Mesothelial cell of epicardium (in vitro differentiated cells): ENCODE results near the gene ARSK. TPM values are rescaled to one million over a fixed set of nuclear protein-coding genes. Genes with fewer than 3 reads are reported as not detected.

Experiments
- DNase-seq, 2 experiments: peaks; one replicate each; pipeline ENCODE4 v3.0.0; 2021; ENCODE audit warnings: low spot score in 2 of 2; ENCODE audit not compliant: unreplicated experiment in 2 of 2
- H3K27ac Mint-ChIP-seq: 2 replicates; pipeline ENCODE4 v1.8.0; 2021; ENCODE audit warnings: mixed read lengths
- H3K27me3 Mint-ChIP-seq: 2 replicates; pipeline ENCODE4 v1.8.0; 2021; ENCODE audit warnings: low read depth, mixed read lengths
- H3K36me3 Mint-ChIP-seq: 2 replicates; pipeline ENCODE4 v1.8.0; 2021; ENCODE audit warnings: mixed read lengths
- H3K4me1 Mint-ChIP-seq: 2 replicates; pipeline ENCODE4 v1.8.0; 2021; ENCODE audit warnings: mixed read lengths
- H3K4me3 Mint-ChIP-seq: 2 replicates; pipeline ENCODE4 v1.8.0; 2021; ENCODE audit warnings: mild to moderate bottlenecking, moderate library complexity, mixed read lengths
- H3K9me3 Mint-ChIP-seq: 2 replicates; pipeline ENCODE4 v1.8.0; 2021; ENCODE audit warnings: mixed read lengths
- total RNA-seq: library from RNA; stranded (reverse); gene quantifications from 3 replicates; pipeline ENCODE4 v1.2.1, GENCODE V29; 2021
- TF ChIP-seq, protein P1 (sequence below): fragments of 200-600 bp; sonication (generic); IDR thresholded peaks from one replicate; pipeline ENCODE4 v1.5.0; 2021; ENCODE audit warnings: antibody characterized with exemption; ENCODE audit not compliant: unreplicated experiment

Gene ARSK
- total RNA-seq, 1 donor from 2014 or later, result 10.4 TPM

DNA sequence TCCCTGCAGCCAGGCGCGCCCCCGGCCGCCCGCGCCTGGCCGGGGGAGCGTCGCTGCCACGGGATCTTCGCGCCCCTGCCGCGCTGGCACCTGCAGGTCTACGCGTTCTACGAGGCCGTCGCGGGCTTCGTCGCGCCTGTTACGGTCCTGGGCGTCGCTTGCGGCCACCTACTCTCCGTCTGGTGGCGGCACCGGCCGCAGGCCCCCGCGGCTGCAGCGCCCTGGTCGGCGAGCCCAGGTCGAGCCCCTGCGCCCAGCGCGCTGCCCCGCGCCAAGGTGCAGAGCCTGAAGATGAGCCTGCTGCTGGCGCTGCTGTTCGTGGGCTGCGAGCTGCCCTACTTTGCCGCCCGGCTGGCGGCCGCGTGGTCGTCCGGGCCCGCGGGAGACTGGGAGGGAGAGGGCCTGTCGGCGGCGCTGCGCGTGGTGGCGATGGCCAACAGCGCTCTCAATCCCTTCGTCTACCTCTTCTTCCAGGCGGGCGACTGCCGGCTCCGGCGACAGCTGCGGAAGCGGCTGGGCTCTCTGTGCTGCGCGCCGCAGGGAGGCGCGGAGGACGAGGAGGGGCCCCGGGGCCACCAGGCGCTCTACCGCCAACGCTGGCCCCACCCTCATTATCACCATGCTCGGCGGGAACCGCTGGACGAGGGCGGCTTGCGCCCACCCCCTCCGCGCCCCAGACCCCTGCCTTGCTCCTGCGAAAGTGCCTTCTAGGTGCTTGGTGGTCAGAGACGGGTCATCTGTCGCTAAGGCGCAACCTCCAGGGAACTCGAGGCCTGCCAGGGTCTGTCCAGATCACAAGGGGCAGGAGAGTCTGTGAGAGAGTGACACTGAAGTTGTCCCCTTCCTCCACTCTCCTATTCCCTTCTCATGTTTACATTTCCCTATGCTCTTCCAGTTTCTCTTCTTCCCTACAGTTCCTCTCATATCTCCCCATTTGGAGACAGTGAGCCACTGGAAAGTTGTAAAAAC, 66.3 kb downstream of the ARSK start:
- peaks cover 22% of the 10 kb centered on the region for H3K4me1 Mint-ChIP-seq
- DNase-seq, result peak in 1 of 2 experiments; percentile 53
- peak overlapping the region; percentile 67 for H3K4me3 Mint-ChIP-seq
- H3K36me3 Mint-ChIP-seq, result no peaks in the 10 kb centered on the region
- TF ChIP-seq, protein P1, sequence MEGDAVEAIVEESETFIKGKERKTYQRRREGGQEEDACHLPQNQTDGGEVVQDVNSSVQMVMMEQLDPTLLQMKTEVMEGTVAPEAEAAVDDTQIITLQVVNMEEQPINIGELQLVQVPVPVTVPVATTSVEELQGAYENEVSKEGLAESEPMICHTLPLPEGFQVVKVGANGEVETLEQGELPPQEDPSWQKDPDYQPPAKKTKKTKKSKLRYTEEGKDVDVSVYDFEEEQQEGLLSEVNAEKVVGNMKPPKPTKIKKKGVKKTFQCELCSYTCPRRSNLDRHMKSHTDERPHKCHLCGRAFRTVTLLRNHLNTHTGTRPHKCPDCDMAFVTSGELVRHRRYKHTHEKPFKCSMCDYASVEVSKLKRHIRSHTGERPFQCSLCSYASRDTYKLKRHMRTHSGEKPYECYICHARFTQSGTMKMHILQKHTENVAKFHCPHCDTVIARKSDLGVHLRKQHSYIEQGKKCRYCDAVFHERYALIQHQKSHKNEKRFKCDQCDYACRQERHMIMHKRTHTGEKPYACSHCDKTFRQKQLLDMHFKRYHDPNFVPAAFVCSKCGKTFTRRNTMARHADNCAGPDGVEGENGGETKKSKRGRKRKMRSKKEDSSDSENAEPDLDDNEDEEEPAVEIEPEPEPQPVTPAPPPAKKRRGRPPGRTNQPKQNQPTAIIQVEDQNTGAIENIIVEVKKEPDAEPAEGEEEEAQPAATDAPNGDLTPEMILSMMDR, result no peak
- H3K9me3 Mint-ChIP-seq, result no peaks in the 10 kb centered on the region
- peaks cover 63% of the 10 kb centered on the region for H3K27me3 Mint-ChIP-seq
- H3K27ac Mint-ChIP-seq, result no peak overlapping the region

DNA sequence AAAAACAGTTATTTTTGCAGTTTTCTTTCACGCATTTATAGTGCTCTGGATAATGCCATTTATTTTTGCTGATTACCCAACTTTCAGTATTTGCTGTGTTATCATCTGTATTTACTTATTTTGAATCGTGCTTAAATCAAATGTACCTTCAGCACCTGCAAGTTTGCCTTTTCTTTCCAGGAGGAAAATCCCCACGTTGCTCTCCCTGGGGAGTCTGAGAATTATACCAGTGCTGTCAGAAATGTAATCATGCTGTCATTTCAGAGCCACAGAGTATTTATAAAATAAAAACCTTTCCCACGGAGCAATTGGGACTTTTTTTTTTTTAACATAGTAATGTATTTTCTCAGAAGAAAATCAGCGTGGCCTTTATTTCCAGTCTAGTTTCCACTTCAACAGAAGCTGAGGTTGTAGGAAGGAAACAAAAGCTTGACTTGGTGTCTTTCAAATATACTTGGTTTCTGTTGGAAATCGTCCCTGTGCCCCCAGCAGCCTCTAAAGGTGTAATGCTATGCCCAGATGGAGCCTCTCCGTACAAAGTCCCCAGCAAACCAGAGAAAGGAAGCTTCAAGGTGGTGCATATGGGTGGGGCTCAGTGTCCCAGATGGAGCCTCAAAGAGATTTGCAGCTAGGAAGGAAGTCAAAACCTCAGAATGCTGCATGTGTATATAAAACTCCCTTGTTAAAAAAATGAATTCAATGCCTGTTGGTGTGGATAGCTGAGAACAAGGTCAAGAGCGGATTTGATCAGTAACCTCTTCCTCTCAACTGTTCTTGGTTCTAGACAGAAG, 67.1 kb downstream of the ARSK start:
- TF ChIP-seq, protein P1, result no peak
- Mint-ChIP-seq H3K27me3 (peaks cover 67% of the 10 kb centered on the region), H3K36me3 (no peaks in the 10 kb centered on the region), H3K4me1 (peaks cover 22% of the 10 kb centered on the region), H3K9me3 (no peaks in the 10 kb centered on the region), H3K27ac (no peak overlapping the region), H3K4me3 (peak overlapping the region; percentile 67)
- DNase-seq, result no peak

DNA sequence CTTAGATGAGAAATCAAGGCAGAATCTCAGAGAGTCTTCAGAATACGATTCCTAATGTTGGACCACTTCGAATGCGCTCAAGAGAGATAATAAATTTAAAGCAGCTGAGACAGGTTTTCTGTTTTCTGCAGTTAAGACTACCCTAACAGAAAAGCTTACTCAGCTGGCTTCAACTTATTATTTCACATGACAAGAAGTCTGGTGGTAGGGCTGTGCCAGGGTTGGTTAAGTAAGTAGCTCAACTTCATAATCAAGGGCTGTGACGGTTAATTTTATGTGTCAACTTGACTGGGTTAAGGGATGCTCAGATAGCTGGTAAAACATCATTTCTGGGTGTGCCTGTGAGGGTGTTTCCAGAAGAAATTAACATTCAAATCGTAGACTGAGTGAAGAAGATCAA, 68.8 kb downstream of the ARSK start:
- no peaks in the 10 kb centered on the region for H3K9me3 Mint-ChIP-seq
- no peaks in the 10 kb centered on the region for H3K36me3 Mint-ChIP-seq
- H3K4me1 Mint-ChIP-seq, result peaks cover 17% of the 10 kb centered on the region
- TF ChIP-seq, protein P1, result no peak
- H3K4me3 Mint-ChIP-seq, result no peak overlapping the region
- DNase-seq, result no peak
- peaks cover 65% of the 10 kb centered on the region for H3K27me3 Mint-ChIP-seq
- no peak overlapping the region for H3K27ac Mint-ChIP-seq

DNA sequence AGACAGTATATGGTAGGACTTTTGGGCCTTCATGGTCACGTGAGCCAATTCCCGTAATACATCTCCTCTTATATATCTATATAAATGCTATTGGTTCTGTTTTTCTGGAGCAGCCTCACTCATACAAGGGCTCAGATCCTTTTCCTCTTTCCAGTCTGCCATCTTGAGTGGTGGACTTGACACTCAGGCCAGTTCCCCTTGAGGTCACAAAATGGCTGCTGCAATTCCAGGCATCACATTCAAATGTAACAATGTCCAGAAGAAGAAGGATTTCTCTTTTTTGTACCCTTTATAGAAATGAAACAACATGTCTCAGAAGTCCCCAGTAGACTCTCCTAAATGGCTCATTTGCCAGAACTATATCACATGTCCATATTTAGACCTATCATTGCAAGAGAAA, 69.5 kb downstream of the ARSK start:
- Mint-ChIP-seq H3K36me3 (no peaks in the 10 kb centered on the region), H3K27ac (no peak overlapping the region), H3K27me3 (peaks cover 59% of the 10 kb centered on the region), H3K9me3 (peaks cover 4% of the 10 kb centered on the region), H3K4me3 (no peak overlapping the region), H3K4me1 (peaks cover 12% of the 10 kb centered on the region)
- DNase-seq, result no peak
- TF ChIP-seq, protein P1, result no peak

DNA sequence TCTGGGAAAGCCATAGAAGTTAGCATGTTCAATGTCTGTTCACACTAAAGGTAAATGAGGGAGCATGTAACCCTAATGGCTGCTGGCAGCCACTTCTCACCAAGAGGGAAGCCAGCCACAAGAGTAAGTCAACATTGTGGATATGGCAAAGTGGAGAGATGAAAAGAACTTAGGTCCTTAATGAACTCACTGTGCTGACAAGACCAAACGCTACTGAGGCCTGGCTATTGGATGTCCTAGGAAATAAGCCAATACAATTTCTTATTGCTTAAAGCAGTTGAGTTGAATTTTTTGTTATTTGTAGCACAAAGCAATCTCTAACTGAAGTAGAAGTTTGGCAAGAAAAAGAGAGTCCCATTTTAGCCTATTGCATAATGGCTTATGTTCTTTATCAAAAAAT, 71.8 kb downstream of the ARSK start:
- no peak for DNase-seq
- peaks cover under 1% of the 10 kb centered on the region for H3K4me1 Mint-ChIP-seq
- TF ChIP-seq, protein P1, result no peak
- no peaks in the 10 kb centered on the region for H3K36me3 Mint-ChIP-seq
- no peak overlapping the region for H3K4me3 Mint-ChIP-seq
- H3K9me3 Mint-ChIP-seq, result peaks cover 4% of the 10 kb centered on the region
- H3K27me3 Mint-ChIP-seq, result peaks cover 43% of the 10 kb centered on the region
- no peak overlapping the region for H3K27ac Mint-ChIP-seq
